ENCODE data around the gene OFD1.

OFD1 gene

GRCh38 chrX:13752646-13753045 is 18.1 kb downstream of the OFD1 start:
- Histone ChIP-seq H3K27ac (ENCODE audit: low read length) (peak overlapping the region; percentile 33; the same call in 1 of the 2 replicates), H3K9ac (ENCODE audit: low read length) (no peak overlapping the region)
- peak; percentile 15 for DNase-seq

GRCh38 chrX:13754765-13755164 is 20.2 kb downstream of the OFD1 start:
- no peaks in the 10 kb centered on the region for H3K9me3 ChIP-seq (replicated peaks; ENCODE audit: insufficient read depth, low read length)
- no peaks in the 10 kb centered on the region for H4K20me1 ChIP-seq (ENCODE audit: insufficient read depth, low read length)
- H3F3A ChIP-seq (ENCODE audit: insufficient read depth, low read length): peaks cover 27% of the 10 kb centered on the region; the same call in 1 of the 2 replicates
- H3K36me3 ChIP-seq (replicated peaks; ENCODE audit: insufficient read depth, low read length): no peaks in the 10 kb centered on the region; the same call in 1 of the 2 replicates
- H2AFZ ChIP-seq (ENCODE audit: low read length): no peak overlapping the region
- no peaks in the 10 kb centered on the region for H3K27me3 ChIP-seq (replicated peaks; ENCODE audit: insufficient read depth, low read length)
- no peaks in the 10 kb centered on the region for H3K9me2 ChIP-seq (replicated peaks; ENCODE audit: insufficient read depth, low read length)
- H3K9ac ChIP-seq (ENCODE audit: low read length): no peak overlapping the region
- no peak overlapping the region for H3K27ac ChIP-seq (ENCODE audit: low read length)
- no peak for TF ChIP-seq CTCF (IDR thresholded peaks at IDR 0.05; ENCODE audit: low read length)
- no peak for TF ChIP-seq EZH2 (optimal IDR thresholded peaks at IDR 0.05; ENCODE audit: low read depth, low read length)
- TF ChIP-seq EZH2phosphoT487 (IDR thresholded peaks at IDR 0.05; ENCODE audit: low read length): no peak
- no peak overlapping the region for H3K4me3 ChIP-seq (ENCODE audit: low read length)
- H3K79me2 ChIP-seq (ENCODE audit: low read length): no peaks in the 10 kb centered on the region
- peaks cover 47% of the 10 kb centered on the region for H3K4me1 ChIP-seq (ENCODE audit: low read length)
- H3K4me2 ChIP-seq (ENCODE audit: low read depth, low read length): no peak overlapping the region
- no peak for DNase-seq

More at GRCh38 chrX:13752646-13753045, 18.1 kb downstream of the OFD1 start:
- Histone ChIP-seq H3K9me3 (replicated peaks; ENCODE audit: insufficient read depth, low read length) (no peaks in the 10 kb centered on the region), H3K79me2 (ENCODE audit: low read length) (no peaks in the 10 kb centered on the region), H3F3A (ENCODE audit: insufficient read depth, low read length) (peaks cover 12% of the 10 kb centered on the region; the same call in 1 of the 2 replicates), H3K4me2 (ENCODE audit: low read depth, low read length) (peak overlapping the region; percentile 27; the same call in 1 of the 2 replicates), H3K4me3 (ENCODE audit: low read length) (no peak overlapping the region), H3K9me2 (replicated peaks; ENCODE audit: insufficient read depth, low read length) (no peaks in the 10 kb centered on the region), H3K27me3 (replicated peaks; ENCODE audit: insufficient read depth, low read length) (no peaks in the 10 kb centered on the region), H4K20me1 (ENCODE audit: insufficient read depth, low read length) (no peaks in the 10 kb centered on the region), H3K36me3 (replicated peaks; ENCODE audit: insufficient read depth, low read length) (no peaks in the 10 kb centered on the region), H3K4me1 (ENCODE audit: low read length) (peaks cover 31% of the 10 kb centered on the region), H2AFZ (ENCODE audit: low read length) (no peak overlapping the region)
- TF ChIP-seq CTCF (IDR thresholded peaks at IDR 0.05; ENCODE audit: low read length) (no peak), EZH2 (optimal IDR thresholded peaks at IDR 0.05; ENCODE audit: low read depth, low read length) (no peak), EZH2phosphoT487 (IDR thresholded peaks at IDR 0.05; ENCODE audit: low read length) (no peak)

GRCh38 chrX:13755254-13755653 is 20.7 kb downstream of the OFD1 start:
- Histone ChIP-seq H3K9ac (ENCODE audit: low read length) (no peak overlapping the region), H3K9me2 (replicated peaks; ENCODE audit: insufficient read depth, low read length) (no peaks in the 10 kb centered on the region), H2AFZ (ENCODE audit: low read length) (no peak overlapping the region), H3K27ac (ENCODE audit: low read length) (no peak overlapping the region), H3K27me3 (replicated peaks; ENCODE audit: insufficient read depth, low read length) (no peaks in the 10 kb centered on the region), H4K20me1 (ENCODE audit: insufficient read depth, low read length) (no peaks in the 10 kb centered on the region), H3K4me1 (ENCODE audit: low read length) (peaks cover 44% of the 10 kb centered on the region), H3K4me3 (ENCODE audit: low read length) (no peak overlapping the region), H3K4me2 (ENCODE audit: low read depth, low read length) (no peak overlapping the region), H3K9me3 (replicated peaks; ENCODE audit: insufficient read depth, low read length) (no peaks in the 10 kb centered on the region), H3K36me3 (replicated peaks; ENCODE audit: insufficient read depth, low read length) (no peaks in the 10 kb centered on the region; the same call in 1 of the 2 replicates), H3K79me2 (ENCODE audit: low read length) (no peaks in the 10 kb centered on the region), H3F3A (ENCODE audit: insufficient read depth, low read length) (peaks cover 30% of the 10 kb centered on the region; the same call in 1 of the 2 replicates)
- no peak for DNase-seq
- no peak for TF ChIP-seq EZH2 (optimal IDR thresholded peaks at IDR 0.05; ENCODE audit: low read depth, low read length)
- no peak for TF ChIP-seq CTCF (IDR thresholded peaks at IDR 0.05; ENCODE audit: low read length)
- TF ChIP-seq EZH2phosphoT487 (IDR thresholded peaks at IDR 0.05; ENCODE audit: low read length): no peak
